Retina (tissue), 1 donor: Measurements from ENCODE around the gene CDKN2B-AS1.

Source experiments
- DNase-seq: peaks from one replicate; pipeline ENCODE4 v3.0.0-alpha.2; 2016

CDKN2B-AS1 gene

DNA sequence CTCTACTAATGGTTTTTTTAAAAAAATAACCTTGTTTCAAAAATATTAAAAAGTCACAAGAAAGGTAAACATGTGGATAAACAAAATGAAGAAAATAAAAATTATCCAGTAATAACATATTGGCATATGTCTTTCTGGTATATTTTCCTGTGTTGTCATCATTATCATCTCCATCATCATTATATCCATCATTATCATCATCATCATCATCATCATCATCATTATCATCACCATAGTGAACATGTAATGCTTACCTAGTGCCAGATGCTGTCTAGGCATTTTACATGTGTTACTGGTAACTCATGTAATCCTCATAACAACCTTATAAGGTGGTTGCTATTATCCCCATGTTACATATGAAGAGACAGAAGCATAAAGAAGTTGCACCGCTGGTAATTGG lies 126.0 kb downstream of the CDKN2B-AS1 start:
- no peak for DNase-seq

DNA sequence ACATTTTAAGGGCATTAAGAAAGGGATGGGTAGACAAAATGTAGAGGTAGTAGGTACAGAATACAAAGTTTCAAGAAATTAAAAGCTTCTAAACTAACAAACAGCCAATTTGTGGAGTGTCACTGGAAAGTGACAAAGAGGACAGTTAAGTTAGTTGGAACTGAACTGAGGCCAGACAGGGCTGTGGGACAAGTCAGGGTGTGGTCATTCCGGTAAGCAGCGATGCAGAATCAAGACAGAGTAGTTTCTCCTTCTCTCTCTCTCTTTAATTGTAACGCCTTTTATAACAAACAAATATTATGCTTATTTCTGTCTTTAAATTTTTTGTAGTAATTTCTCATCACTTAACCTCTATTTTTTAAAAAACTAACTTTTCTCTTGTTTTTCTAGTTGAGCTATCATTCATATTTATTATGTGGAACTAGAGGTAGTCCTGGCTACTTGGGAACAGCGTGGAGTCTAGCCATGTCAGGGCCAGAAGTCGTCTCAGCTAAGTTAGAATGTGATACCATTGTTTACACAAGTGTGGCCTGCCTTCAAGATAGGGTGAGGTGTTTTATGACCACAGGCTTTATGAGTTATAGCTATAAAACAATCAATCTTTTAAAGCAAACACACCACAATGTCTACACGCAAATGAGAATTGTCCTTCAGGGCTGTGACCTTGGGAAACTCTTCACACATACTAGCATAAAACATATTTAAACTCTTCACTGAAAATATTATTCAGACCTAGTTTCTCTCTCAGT lies 129.8 kb downstream of the CDKN2B-AS1 start:
- no peak for DNase-seq

DNA sequence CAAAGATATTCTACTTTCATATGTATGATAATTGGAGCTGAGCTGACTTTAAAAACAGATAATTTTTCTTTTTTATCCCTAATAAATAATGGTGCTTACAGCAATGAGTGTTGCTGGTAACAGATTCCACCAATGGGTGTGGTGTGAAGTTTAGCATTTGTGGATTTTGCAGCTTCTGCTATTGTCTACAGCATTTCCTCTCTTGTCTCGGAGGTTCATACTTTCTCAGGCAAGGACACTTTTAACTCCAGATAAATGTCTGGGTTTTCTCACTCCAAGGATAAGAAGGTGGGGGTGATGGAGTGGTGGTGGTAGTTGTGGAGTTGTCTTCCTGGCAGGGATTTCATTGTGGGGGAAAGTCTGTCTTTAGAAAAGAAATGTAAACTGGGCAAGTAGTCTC lies 134.5 kb downstream of the CDKN2B-AS1 start:
- DNase-seq: no peak

DNA sequence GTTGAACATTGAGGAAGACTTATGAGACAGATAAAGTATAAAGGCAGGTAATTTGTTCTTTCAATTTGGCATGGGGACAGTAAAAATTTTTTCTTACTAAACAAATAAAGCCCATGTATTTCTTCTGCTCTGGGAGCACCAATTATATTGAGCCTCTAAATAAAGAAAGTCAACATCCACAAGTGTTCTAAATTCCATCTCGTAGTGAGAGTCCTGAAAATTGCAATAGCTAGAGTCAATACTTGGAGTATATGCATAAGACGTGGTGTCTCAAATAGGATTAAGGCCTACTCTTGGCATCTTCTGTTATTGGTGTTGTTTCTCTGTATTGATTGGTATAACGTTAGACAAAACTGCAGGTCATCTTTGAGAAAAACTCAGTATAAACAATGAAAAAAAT lies 135.0 kb downstream of the CDKN2B-AS1 start:
- DNase-seq: no peak

DNA sequence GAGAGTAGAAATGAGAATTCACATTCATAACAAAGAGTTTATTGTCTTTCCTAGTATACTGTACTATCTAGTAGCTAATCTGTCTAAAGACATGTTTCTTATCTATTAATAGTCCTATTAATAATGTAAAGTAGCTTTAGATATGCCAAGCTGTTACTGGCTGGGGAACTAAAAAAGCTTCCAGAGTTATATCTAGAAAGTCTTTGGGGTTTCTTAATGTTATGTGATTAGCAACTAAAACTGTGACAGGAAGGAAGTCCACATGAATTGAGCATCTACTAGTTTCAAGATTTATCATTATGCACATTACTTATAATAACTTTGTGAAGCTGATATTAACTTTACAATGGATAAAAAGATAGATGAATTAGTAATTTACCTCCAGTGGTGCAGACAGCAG lies 137.2 kb downstream of the CDKN2B-AS1 start:
- DNase-seq: no peak

DNA sequence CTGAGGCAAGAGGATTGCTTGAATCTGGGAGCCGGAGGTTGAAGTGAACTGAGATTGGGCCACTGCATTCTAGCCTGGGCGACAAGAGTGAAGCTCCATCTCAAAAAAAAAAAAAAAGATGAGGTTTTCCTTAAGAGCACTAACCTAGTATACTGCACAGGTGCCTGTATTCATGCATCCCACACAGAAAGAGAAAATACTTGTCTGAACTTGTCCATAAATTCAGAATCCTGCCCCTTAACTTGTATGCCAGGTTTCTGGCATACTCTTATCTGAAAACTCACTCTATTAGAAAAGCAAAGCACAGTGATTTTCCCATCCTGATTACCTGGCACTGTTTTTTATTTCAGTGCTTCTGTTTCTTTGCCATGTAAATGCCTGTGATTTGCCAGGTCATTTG lies 139.8 kb downstream of the CDKN2B-AS1 start:
- DNase-seq: no peak

DNA sequence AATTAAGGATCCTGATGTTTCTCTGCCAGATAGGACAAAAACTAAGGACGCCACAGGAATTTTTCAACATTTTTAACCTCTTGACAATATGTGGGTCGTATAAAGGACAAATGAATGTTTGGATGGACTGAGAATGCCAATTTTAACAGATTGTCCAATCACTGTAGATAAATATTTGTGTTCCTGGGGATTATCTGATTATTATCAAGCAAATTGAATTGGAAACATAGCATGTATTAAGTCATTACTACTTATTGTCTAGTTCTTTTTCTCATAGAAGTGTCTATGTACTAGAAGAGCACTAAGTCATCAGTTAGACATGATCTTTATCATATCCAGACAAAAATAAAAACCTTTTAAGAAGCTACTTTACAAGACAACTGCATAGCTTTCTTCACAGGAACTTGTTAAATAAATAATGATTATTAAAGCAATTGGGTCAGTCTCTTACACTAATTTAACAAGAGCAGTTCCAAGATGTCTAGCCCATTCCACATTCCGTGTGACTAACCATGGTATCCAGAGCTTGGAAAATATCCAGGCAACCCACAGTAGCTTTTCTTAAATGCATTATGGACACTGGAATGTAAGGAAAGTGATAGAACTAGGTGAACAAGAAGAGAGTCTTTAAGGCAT lies 142.0 kb downstream of the CDKN2B-AS1 start:
- DNase-seq: no peak

DNA sequence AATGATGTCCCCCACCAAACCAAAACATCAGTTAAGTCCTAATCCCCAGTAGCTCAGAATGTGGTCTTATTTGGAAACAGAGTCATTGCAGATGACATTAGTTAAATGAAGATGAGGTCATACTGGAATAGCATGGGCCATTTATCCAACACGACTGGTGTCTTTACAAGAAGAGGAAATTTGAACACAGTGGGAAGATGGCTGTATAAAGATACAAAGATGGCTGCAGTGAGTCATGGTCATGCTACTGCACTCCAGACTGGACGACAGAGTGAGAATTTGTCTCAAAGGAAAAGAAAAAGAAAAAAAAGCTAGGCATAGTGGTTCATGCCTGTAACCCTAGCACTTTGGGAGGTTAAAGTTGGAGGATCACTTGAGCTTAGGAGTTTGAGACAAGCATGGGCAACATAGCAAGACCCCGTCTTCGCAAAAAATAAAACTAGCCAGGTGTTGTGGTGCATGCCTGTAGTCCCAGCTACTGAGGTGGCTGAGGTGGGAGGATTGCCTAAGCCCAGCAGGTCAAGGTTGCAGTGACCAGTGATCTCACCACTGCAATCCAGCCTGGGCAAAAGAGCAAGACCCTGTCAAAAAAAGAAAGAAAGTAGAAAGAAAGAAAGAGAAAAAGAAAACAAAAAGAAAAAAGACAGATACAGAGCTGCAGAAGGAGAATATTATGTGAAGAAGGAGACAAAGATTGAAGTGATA lies 144.5 kb downstream of the CDKN2B-AS1 start:
- no peak for DNase-seq

DNA sequence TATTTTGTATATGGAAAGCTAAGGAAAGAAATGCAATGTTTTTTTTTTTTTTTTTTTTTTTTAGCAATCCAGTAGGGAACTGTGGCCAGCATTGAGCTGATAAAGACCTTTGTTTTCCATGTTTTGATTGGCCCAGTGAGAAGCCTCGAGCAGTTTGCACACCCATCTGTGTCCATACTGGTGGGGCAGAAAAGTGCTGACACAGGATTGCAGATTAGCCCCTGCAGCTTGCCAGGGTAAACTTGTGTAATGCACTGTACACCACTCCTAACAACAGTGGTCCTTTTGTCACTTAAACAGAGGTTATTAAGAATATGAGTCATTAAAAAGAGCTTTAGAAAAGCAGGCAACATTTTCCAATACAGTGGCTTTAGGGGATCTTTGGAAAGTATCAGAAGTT lies 147.3 kb downstream of the CDKN2B-AS1 start:
- DNase-seq: no peak

DNA sequence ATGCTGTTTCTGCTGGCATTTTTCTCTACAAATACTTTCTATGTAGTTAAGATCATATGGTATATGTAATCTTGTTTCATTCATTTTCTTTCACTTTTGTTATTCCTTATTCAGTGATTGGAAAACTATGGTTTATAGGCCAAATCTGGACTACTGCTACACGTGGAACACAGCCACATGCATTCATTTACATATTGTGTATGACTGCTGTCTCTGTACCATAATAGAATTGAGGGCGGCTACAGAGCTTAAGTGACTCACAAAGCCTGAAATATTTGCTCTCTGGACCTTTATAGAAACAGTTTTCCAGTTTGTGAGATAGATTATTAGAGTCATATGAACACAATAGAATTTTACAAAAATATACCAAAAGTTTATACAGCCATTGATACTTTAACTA lies 148.1 kb downstream of the CDKN2B-AS1 start:
- no peak for DNase-seq

DNA sequence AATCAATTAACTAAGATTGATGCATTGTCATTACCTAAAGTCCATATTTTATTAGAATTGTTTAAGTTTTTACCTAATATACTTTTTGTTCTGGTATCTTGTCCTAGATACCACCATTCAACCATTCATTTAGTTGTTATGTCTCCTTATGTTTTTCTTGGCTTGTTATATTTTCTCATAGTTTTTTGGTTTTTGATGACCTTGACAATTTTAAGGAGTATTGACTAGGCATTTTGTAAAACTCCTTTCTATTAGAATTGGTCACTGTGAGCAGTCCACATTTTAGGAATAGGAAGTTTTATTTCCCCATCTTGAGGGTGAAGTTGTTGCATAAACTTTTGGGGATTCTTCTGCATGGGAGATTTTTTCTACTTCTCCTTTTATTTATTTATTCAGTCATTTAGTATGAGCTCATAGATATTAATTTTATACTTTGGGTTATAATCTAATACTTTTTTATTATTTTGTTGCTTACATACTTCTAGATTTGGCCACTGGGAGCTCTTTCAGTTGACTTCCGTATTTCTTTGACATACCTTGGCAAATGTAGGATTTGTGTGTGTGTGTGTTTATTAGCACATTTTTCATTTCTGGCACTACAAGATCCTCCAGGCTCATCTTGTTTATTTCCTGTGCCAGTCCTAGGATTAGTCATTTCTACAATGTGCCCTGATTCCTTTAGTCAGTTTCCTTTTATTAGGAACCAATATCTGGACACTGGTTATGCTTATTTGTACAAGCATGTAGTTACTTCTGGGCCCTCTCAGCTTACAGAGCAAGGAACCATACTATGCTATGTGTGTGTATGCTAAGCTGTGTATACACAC lies 149.4 kb downstream of the CDKN2B-AS1 start:
- no peak for DNase-seq

DNA sequence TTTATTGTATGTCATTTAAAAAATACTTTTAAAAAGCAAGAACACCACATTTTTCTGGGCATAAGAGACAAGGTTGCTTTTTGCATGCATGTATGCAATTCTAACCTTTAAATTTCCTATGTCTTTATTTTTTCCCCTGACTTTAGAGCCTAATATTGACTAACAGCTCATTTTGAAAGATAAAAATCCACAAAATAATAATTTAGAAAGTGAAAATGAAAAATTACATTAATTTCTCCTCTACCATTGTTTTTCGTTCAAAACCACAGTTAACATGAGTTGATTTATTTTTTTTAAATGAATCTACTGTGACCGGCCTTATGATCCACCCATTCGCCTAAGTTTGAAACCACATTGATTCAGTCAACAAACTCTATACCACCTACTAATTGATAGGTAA lies 152.0 kb downstream of the CDKN2B-AS1 start:
- no peak for DNase-seq

DNA sequence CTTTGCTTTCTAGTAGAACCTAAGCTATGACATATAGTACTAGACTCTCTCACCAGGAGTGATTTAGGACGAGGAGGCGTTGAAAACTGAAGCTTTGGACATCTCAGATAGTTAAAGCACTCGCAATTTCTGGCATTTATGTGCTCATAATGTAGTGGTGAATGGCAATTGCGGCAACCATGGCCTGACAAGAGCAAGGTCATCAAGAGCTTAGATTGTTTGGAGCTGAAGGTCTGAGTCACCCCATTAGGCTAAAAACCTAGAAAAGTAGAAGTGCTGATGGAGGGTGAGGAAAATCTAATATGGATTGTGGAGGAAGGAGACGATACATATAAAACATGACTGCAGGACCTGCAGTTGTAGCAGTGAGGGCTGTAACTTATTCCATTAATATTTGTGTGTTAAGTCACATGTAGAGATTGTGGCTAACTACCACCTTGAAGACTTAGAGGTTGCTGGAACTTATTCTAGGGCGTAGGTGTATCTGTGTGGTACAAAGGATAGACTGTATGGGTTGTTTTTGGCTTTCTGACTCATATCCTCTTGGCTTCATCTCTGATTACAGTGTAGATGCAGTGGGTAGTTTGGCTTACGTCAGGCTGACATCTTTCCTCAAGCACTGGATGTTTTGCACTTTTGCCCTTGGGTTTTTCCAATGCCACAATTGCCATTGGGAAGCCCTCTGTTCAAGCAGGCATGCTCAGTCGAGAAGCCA lies 153.4 kb downstream of the CDKN2B-AS1 start:
- DNase-seq: no peak

DNA sequence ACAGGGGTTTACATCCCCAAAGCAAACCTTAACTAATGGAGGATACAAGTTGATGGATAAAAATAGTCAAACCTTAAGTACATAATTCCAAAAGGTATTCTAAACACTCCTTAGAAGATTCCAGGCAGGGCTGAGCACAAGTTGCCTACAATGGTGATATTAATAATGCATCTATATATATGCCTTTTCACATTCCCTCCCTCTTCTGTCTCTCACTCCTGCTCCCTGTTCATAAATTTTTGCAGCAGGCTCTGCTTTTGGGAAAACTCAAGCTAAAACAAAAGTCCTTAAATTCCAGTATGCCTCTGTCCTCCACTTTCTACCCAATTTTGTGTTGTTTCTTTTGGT lies 153.9 kb downstream of the CDKN2B-AS1 start:
- no peak for DNase-seq

DNA sequence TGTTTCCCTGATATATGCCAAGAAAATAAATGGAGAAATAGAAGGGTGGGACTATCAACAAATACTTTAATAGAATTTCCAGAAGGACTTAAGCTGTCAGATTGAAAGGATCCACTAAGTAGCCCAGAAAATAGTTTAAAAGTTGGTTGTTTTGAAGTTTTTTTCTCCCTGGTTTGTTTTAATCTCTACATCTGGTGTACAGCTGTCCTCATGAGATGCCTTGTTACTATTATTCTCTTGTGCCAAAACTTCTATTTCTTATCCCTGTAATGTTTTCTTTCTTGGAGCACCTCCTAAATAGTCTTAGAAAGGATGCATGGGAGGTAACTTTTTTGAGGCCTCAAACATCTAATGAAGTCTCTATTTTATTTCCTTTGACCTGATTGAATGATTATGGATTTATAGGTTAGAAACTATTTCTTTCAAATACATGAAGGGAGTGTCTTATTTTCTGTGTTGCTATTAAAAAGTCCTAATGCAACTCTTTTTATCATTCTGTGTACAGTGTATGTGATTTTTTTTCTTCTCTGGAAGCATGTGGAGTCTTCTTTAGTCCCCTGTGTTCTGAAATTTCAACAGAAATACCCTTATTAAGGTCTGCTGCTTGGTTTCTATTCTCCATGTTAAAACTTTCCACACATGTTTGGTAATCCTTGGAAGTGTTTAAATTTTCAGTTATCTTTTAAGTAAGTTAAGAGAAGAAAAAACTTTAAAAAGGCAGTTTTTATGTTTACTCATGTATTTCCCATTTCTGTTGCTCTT lies 154.5 kb downstream of the CDKN2B-AS1 start:
- no peak for DNase-seq

DNA sequence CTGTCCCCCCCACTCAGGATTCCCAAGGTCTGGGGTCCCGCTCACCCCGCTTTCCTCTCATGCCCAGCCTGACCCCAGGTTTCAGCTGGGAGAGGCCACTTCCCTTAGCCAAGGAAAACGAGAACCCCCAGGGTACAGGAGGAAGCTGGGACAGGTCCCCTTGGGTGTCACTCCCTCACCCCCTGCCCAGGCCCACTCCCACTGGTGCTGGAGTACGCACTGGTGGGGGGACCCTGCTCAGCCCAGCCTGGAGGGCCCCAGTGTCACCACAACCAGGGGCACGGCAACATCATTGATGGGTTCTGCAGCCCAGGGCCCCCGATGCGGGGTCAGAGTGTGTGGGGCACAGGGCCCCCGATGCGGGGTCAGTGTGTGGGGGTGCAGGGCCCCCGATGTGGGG lies 159.5 kb downstream of the CDKN2B-AS1 start:
- DNase-seq: no peak

DNA sequence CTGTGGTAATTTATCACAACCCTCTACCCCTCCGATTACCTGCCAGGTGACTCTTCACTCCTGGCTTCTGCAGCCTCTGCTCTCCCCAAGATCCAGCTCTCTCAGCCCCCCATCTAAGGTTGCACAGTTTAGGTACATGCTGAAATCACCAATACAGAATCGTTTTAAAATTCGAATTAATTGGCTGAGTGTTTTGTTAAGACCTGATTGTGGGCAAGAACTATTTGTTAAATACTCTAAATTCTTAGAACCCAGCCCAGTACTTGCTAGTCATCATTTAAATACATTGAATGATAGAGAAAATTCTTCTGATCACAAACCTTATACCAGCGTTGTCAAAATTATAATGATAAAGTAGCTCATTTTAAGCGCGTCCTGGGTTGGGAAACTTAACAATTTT lies 162.0 kb downstream of the CDKN2B-AS1 start:
- DNase-seq: no peak

DNA sequence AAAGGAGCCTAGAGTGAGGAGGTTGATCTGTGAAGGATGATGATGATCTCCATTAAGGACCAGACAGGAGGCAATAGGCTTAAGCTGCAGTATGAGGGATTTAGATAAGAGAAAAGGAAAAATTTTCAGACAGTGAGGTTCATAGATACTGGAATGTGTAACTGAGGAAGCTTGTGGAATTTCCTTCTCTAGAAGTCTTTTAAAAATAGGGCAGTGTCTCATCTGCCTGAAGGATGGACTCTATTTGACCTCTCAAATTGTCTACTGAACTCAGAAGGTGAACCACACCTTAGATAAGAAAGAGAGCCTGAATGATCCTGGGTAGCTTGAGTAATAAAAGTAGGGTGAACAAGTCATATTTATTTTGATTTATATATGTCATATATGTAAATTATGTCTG lies 162.7 kb downstream of the CDKN2B-AS1 start:
- no peak for DNase-seq

DNA sequence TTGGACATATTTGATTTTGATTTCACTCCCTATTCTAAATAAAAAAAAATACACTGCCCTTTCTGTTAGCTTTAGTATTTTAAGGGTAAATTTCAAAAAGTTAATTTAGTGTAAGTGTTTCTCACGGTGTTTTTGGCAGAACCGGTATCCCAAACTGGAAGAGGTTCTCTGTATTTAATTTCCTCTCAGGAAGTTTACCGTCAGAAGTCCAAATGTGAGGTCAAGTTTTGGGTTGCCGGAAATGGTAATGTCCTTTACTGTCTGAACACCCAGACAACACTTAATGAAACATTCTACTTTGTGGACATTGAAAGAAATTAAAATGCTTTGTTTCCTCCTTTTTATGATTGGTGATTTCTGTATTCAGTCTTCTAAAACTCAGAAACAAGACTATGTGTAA lies 163.2 kb downstream of the CDKN2B-AS1 start:
- DNase-seq: no peak

DNA sequence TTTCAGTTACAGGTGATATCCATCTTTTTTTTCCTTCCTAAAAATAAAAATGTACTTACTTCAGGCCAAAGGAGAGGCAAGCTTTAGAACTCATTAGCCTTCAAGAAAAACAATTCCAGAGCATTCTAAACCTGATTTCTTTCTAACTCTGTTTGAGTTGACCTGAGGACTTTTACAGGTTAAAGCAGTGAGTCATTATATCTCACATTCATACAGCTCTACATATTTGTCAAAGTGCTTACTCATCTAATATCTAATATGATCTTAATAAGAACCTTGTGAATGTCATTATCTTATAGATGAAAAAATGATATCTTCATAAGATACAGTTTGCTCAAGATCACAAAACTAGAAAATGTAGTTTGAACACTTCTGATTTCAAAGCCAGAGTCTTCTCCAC lies 163.7 kb downstream of the CDKN2B-AS1 start:
- DNase-seq: no peak

DNA sequence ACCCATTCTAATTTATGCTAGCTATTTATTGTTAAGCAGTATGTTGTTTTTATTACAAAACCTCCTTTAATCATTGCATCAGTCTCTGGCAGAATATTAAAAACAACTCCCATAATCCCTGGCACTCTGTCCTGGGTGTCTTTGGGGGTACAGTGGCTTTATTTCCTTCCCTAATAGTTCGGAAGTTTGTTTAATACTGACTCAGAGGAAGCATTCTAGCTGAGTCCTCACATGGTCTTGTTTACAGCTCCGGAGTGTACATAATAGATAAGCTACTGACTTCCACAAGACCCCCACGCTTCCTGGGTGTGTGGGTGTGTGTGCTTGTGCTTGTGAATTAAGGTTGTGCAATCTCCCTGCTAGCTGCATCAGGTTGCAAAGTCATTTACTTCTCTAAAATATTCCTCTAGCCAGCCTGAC lies 164.3 kb downstream of the CDKN2B-AS1 start:
- no peak for DNase-seq

DNA sequence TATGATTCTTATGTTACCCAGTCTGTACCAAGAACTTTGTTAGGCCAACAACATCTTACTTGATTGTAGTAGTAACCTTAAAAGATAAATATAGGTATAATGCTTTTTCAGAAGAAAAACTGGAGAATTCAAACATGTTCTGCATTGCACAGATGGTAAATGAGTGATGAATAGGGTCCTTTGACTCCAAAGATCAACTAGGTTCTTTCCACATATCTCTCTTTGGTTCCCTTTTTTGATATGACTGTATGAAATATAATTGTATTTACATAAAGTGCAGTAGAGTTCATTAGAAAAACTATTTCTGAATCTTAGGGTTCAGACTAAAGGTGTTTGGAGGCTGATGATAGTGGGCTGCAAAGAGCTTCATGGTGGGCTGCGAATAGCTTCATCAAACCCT lies 165.0 kb downstream of the CDKN2B-AS1 start:
- no peak for DNase-seq
